Measurements from ENCODE around the gene TFR2. TPM values are rescaled to one million over a fixed set of nuclear protein-coding genes. Genes with fewer than 3 reads are reported as not detected.

Gene TFR2
- total and polyA plus RNA-seq, 2 donors (not counting 1 experiment from before 2014, with no cell fraction given): 5.9 to 10.0 TPM

DNA sequence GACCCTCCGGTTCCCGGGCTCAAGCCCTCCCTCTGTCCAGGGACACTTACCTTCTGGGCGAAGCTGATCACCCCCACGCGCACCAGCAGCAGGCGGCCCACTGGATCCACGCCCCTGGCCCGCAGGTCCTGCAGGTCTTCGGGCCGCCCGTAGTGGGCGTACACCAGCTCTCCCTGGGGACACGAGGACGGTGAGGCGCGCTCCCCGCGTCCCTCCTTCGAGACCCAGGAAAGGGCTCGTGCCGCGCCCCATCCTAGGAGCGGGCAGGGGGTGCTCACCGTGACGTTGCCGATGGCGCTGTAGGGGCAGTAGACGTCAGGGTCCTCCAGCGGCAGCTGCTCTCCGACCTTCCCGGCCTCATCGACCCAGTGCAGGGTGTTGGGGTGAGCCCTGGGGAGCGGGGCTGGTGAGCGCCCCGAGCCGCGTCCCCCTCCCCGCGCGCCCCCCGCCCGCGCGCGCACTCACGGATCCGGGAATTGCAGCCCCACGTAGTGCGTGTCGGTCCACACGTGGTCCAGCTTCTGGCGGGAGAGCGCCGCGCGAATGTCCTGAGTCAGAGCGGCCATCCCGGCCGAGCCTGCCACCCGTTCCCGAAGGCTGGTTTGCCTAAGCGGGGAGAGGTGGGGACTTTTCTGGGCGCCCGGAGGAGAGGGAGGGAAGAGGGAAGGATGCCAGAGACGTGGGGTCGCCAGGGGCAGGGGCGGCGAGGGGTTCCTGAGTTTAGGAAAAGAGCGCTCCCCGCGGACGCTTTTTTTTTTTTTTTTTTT is 8.2 kb downstream of the TFR2 start:
- TF ChIP-seq, protein P1, sequence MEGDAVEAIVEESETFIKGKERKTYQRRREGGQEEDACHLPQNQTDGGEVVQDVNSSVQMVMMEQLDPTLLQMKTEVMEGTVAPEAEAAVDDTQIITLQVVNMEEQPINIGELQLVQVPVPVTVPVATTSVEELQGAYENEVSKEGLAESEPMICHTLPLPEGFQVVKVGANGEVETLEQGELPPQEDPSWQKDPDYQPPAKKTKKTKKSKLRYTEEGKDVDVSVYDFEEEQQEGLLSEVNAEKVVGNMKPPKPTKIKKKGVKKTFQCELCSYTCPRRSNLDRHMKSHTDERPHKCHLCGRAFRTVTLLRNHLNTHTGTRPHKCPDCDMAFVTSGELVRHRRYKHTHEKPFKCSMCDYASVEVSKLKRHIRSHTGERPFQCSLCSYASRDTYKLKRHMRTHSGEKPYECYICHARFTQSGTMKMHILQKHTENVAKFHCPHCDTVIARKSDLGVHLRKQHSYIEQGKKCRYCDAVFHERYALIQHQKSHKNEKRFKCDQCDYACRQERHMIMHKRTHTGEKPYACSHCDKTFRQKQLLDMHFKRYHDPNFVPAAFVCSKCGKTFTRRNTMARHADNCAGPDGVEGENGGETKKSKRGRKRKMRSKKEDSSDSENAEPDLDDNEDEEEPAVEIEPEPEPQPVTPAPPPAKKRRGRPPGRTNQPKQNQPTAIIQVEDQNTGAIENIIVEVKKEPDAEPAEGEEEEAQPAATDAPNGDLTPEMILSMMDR (IDR thresholded peaks at IDR 0.05): no peak
- TF ChIP-seq EZH2 (IDR thresholded peaks at IDR 0.05; ENCODE audit: borderline replicate concordance, insufficient read depth, low read depth, low read length, poor library complexity, severe bottlenecking): no peak
- Mint-ChIP-seq H3K9me3 (ENCODE audit: insufficient read depth) (no peaks in the 10 kb centered on the region), H3K27ac (peak overlapping the region; percentile 83), H3K4me3 (peak overlapping the region; percentile 90), H3K4me1 (peaks cover 10% of the 10 kb centered on the region), H3K27me3 (no peaks in the 10 kb centered on the region)
- DNase-seq (peak; percentile 77), ATAC-seq (ENCODE audit: low read depth) (peak; percentile 77)
- 3% methylated on average over 72 of the region's 72 CpGs for WGBS (ENCODE audit: insufficient coverage)
- Histone ChIP-seq H3K27ac (ENCODE audit: low read length in 2 of 2) (peak overlapping the region in 1 of 2 donors; percentile 48), H4K20me1 (ENCODE audit: control insufficient read depth, insufficient read depth, low read length, poor library complexity, severe bottlenecking) (no peaks in the 10 kb centered on the region), H3K27me3 (replicated peaks in 1 of 4; ENCODE audit: control extremely low read depth in 1 of 4, control insufficient read depth in 3 of 4, insufficient read depth in 4 of 4, low read length in 3 of 4) (peaks cover 0 to 3% (median 0%) of the 10 kb centered on the region in 4 experiments), H3K9me3 (ENCODE audit: control extremely low read depth in 1 of 3, control insufficient read depth in 2 of 3, insufficient read depth in 1 of 3, low read length in 2 of 3) (peaks cover 0 to 5% (median 0%) of the 10 kb centered on the region in 3 donors), H2AFZ (ENCODE audit: insufficient read depth, low read depth, low read length, poor library complexity, severe bottlenecking) (peak overlapping the region; percentile 97), H3K4me1 (ENCODE audit: control insufficient read depth in 2 of 2, insufficient read depth in 2 of 2, low read length in 2 of 2) (peaks cover 6 to 15% of the 10 kb centered on the region in 2 donors), H3K4me2 (replicated peaks; ENCODE audit: low read depth, low read length, poor library complexity, severe bottlenecking) (peak overlapping the region; percentile 98), H3K36me3 (replicated peaks in 1 of 2; ENCODE audit: control extremely low read depth in 1 of 2, control insufficient read depth in 1 of 2, extremely low read depth in 1 of 2, insufficient read depth in 2 of 2, low read length in 1 of 2) (no peaks in the 10 kb centered on the region), H3K79me2 (ENCODE audit: control insufficient read depth, insufficient read depth, low read length) (no peaks in the 10 kb centered on the region), H3K9ac (ENCODE audit: low read length) (peak overlapping the region; percentile 81), H3K4me3 (ENCODE audit: control extremely low read depth in 1 of 5, extremely low read depth in 1 of 5, insufficient read depth in 1 of 5, low read depth in 2 of 5, low read length in 4 of 5) (peak overlapping the region in 4 of 5 experiments; percentile 62 to 82 (median 72))
- CTCF ChIA-PET: interaction anchor here (0.6 to 4.0 kb wide), 15 partner anchors 9 to 611 kb away, joined by 3 to 53 read pairs (median 5); partner anchors contain the start of genes FBXO24, GIGYF1, LRCH4 and MOSPD3
- POLR2A ChIA-PET: interaction anchor here (0.6 to 2.8 kb wide), 8 partner anchors 20 to 56 kb away, joined by 3 to 13 read pairs (median 4); partner anchors contain the start of genes GNB2 and MOSPD3
- intact Hi-C loops (cut with micrococcal nuclease): loop anchor here (1.0 to 5.0 kb wide), 6 partner anchors 21 to 219 kb away; partner anchors contain the start of genes GIGYF1, GNB2, MOSPD3 and SLC12A9

Data from B cell (primary cell).